ENCODE results near the gene SHMT1. TPM values are rescaled to one million over a fixed set of nuclear protein-coding genes. Genes with fewer than 3 reads are reported as not detected.
"Not testable (repeated sequence)": the region's sequence is repeated elsewhere in the genome, so short reads cannot be mapped to it uniquely, and the experiment has no call there.

SHMT1 gene
- total RNA-seq, 3 donors from 2014 or later: 30.0 to 49.3 (median 30.9) TPM

DNA sequence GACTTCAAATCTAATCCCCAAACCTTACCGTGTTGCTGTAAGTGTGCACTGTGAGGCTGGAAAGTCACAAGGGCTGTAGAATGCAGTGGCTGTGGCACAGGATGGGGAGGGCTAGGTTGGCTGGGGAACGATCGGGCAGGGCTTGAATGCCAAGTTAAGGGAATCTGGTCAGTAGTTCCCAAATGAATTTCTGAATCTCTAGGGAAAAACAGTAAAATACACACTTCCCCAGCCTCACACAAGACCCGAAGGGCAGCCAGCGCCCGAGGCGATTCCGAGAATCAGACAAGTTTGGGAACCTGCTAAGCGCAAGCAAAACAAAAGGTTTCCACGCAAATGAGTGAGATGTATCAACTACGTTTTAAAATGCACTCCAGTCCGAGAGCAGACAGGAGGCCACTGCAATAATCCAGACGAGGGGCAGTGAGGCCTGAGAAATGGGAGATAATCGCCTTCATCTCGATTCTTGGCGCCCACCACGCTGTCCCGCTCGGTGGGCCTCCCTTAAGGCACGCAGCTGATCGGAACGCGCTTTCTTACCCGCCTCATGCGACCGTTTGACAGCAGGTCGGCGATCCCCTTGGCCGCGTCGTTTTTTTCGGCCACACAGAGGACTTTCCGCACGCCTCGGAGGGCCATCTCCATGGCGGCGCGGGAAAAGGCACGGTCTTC lies 49.2 kb downstream of the SHMT1 start:
- no peaks in the 10 kb centered on the region for H3K9me3 ChIP-seq
- TF ChIP-seq, protein P1, sequence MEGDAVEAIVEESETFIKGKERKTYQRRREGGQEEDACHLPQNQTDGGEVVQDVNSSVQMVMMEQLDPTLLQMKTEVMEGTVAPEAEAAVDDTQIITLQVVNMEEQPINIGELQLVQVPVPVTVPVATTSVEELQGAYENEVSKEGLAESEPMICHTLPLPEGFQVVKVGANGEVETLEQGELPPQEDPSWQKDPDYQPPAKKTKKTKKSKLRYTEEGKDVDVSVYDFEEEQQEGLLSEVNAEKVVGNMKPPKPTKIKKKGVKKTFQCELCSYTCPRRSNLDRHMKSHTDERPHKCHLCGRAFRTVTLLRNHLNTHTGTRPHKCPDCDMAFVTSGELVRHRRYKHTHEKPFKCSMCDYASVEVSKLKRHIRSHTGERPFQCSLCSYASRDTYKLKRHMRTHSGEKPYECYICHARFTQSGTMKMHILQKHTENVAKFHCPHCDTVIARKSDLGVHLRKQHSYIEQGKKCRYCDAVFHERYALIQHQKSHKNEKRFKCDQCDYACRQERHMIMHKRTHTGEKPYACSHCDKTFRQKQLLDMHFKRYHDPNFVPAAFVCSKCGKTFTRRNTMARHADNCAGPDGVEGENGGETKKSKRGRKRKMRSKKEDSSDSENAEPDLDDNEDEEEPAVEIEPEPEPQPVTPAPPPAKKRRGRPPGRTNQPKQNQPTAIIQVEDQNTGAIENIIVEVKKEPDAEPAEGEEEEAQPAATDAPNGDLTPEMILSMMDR (IDR thresholded peaks at IDR 0.05): no peak
- intact Hi-C loops (cut with DNase I, micrococcal nuclease): no loop called here
- no peaks in the 10 kb centered on the region for H3K36me3 ChIP-seq (ENCODE audit: low read depth)
- DNase-seq (peak in 1 of 3 donors; percentile 13), ATAC-seq (peak; percentile 7)
- peak overlapping the region; percentile 85 for H3K4me3 ChIP-seq
- peaks cover 48% of the 10 kb centered on the region for H3K4me1 ChIP-seq (ENCODE audit: low read depth)

DNA sequence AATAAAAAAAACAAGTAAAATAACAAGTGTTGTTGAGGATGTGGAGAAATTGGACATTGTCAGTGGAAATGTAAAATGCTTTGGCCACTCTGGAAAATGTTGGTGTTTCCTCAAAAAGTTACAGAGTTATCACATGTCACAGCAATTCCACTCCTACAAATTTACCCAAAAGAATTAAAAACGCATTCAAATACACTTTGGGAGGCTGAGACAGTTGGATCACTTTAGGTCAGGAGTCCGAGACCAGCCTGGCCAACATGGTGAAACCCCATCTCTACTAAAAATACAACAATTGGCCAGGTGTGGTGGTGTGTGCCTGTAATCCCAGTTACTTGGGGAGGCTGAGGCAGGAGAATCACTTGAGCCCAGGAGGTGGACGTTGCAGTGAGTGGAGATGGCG lies 54.1 kb downstream of the SHMT1 start:
- TF ChIP-seq, protein P1 (IDR thresholded peaks at IDR 0.05): no peak
- Histone ChIP-seq H3K9me3 (no peaks in the 10 kb centered on the region), H3K4me1 (ENCODE audit: low read depth) (peaks cover 14% of the 10 kb centered on the region), H3K36me3 (ENCODE audit: low read depth) (peaks cover 7% of the 10 kb centered on the region), H3K4me3 (no peak overlapping the region)
- DNase-seq: no peak
- ATAC-seq: no peak
- intact Hi-C loops (cut with DNase I, micrococcal nuclease): no loop called here

DNA sequence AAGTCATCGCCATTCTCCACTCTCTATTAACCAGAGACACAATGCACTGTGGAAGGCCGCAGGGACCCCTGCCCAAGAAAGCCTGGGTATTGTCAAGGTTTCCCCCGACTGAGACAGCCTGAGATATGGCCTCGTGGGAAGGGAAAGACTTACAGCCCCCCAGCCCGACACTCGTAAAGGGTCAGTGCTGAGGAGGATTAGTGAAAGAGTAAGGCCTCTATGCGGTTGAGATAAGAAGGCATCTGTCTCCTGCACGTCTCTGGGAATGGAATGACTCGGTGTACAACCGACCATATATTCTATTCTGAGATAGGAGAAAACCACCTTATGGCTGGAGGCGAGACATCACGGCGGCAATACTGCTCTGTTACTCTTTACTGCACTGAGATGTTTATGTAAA lies 60.1 kb downstream of the SHMT1 start:
- intact Hi-C loops (cut with DNase I, micrococcal nuclease); H3K9me3 ChIP-seq; ATAC-seq; H3K4me3 ChIP-seq; DNase-seq; H3K4me1 ChIP-seq (ENCODE audit: low read depth): not testable (repeated sequence)
- H3K36me3 ChIP-seq (ENCODE audit: low read depth): peaks cover 11% of the 10 kb centered on the region

DNA sequence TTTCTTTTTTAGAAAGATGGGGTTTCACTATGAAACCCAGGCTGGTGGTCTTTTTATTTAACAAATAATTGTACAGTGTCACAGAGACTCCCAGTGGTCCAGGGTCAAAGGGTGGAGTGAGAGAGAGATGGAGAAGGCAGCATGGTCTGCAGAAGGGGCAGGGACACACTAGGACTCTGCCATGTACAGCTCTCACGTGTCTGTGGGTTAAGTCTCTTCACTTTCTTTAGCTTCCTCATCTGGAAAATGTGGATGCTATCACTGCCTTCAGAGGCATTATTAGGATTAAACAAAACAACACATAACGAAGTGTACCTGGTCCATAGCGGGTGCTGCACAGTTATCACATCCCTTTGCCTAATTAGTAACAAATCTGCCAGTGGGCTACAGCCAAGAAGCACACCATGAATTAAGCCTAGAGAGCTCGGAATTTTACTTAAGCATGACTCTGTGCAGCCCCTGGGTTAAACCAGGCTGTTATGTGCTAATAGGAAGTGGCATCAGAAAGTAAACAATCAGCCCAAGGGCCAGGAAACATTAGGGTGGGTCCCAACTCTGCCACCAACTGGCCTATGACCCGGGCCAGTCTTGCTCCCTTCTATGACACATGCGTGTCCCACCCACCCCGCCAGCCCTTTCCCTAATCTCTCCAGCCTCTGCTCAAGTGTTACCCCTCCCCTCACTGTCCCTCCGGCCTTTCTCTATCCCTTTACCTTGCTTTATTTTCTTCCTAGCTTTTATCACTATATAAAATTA lies 62.4 kb downstream of the SHMT1 start:
- ATAC-seq (no peak), DNase-seq (no peak)

DNA sequence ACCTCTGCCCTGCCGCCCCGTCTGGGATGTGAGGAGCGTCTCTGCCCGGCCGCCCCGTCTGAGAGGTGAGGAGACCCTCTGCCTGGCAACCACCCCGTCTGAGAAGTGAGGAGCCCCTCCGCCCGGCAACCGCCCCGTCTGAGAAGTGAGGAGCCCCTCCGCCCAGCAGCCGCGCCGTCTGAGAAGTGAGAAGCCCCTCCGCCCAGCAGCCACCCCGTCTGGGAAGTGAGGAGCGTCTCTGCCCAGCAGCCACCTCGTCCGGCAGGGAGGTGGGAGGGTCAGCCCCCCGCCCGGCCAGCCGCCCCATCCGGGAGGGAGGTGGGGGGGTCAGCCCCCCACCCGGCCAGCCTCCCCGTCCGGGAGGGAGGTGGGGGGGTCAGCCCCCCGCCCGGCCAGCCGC lies 65.3 kb downstream of the SHMT1 start:
- H3K36me3 ChIP-seq (ENCODE audit: low read depth); H3K4me1 ChIP-seq (ENCODE audit: low read depth); H3K9me3 ChIP-seq; DNase-seq; intact Hi-C loops (cut with DNase I, micrococcal nuclease); ATAC-seq; H3K4me3 ChIP-seq: not testable (repeated sequence)

More for the DNA sequence above, 62.4 kb downstream of the SHMT1 start:
- peaks cover 11% of the 10 kb centered on the region for H3K36me3 ChIP-seq (ENCODE audit: low read depth)
- TF ChIP-seq, protein P1 (IDR thresholded peaks at IDR 0.05): no peak
- H3K9me3 ChIP-seq: no peaks in the 10 kb centered on the region
- intact Hi-C loops (cut with DNase I, micrococcal nuclease): no loop called here
- H3K4me3 ChIP-seq: no peak overlapping the region
- no peaks in the 10 kb centered on the region for H3K4me1 ChIP-seq (ENCODE audit: low read depth)

DNA sequence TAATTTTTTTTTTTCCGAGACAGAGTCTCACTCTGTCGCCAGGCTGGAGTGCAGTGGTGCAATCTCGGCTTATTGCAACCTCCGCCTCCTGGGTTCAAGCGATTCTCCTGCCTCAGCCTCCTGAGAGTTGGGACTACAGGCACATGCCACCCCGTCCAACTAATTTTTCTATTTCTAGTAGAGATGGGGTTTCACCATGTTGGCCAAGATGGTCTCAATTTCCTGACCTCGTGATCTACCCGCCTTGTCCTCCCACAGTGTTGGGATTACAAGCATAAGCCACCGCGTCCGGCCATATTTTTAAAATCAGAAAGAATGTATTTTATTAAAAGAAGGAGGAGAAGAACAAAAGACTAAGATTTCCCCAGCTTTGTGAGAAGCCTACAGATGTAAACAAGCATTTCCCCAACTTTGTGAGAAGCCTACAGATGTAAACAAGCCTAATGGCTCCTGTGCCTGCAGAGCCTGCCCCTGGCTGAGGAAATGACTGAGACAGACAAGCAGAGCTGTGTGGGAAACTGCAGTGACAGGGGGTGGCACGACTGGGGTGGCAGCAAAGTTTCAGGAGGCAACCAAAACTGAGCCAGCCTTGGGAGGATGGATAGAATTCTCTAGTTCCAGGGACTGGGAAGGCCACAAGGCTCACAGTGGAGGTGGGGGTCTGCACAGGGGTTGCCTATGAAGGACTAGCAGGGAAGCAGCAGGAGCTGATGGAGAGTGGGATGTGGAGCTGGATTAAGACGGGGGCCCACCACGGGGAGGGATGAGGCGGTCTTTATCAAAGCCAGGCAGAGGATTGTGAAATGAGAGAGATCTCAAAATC lies 71.4 kb downstream of the SHMT1 start:
- no peak for DNase-seq
- intact Hi-C loops (cut with DNase I, micrococcal nuclease): no loop called here
- Histone ChIP-seq H3K4me1 (ENCODE audit: low read depth) (no peaks in the 10 kb centered on the region), H3K36me3 (ENCODE audit: low read depth) (no peaks in the 10 kb centered on the region), H3K9me3 (no peaks in the 10 kb centered on the region), H3K4me3 (no peak overlapping the region)
- TF ChIP-seq, protein P1 (IDR thresholded peaks at IDR 0.05): no peak
- no peak for ATAC-seq
